ENCODE measurements around the gene OR13C8. TPM values are rescaled to one million over a fixed set of nuclear protein-coding genes. Genes with fewer than 3 reads are reported as not detected.

Gene OR13C8
- total and polyA plus RNA-seq, 2 of the 8 experiments (the other 6 are each of a cell fraction or from before 2014, with no cell fraction given): not detected

GRCh38 chr9:104606152-104606551, 37.2 kb downstream of the OR13C8 start:
- no peak for FAIRE-seq
- WGBS, 2 experiments (ENCODE audit: extremely low coverage in 1 of 2, insufficient coverage in 1 of 2, insufficient read length in 1 of 2, insufficient replicate concordance in 2 of 2, low coverage in 1 of 2, low lambda C conversion rate in 2 of 2, missing lambda C conversion rate in 1 of 2): 96% methylated on average over 2 of the region's 2 CpGs; no CpG with 5 or more reads in 1 of the 2 experiments

More at GRCh38 chr9:104606152-104606551, 37.2 kb downstream of the OR13C8 start:
- H4K20me1 ChIP-seq (replicated peaks in 1 of 2; ENCODE audit: control insufficient read depth in 1 of 2, insufficient read depth in 2 of 2, low read length in 2 of 2): no peaks in the 10 kb centered on the region
- H3K9ac ChIP-seq (replicated peaks in 1 of 4; ENCODE audit: extremely low read depth in 1 of 4, low read depth in 3 of 4, low read length in 3 of 4): no peak overlapping the region
- no peaks in the 10 kb centered on the region for H3K79me2 ChIP-seq (ENCODE audit: control insufficient read depth in 1 of 2, insufficient read depth in 2 of 2, low read length in 2 of 2)
- H2BK20ac ChIP-seq (ENCODE audit: low read length): no peak overlapping the region
- H3K18ac ChIP-seq (ENCODE audit: extremely low read depth, low read length): no peak overlapping the region
- H3K27ac ChIP-seq (ENCODE audit: low read depth, low read length): no peak overlapping the region
- H3K23ac ChIP-seq (ENCODE audit: insufficient read length): no peak overlapping the region
- no peak for TF ChIP-seq HDAC2 (IDR thresholded peaks at IDR 0.05; ENCODE audit: borderline replicate concordance in 1 of 2, low read depth in 2 of 2, low read length in 2 of 2)
- no peak for TF ChIP-seq GTF2F1 (IDR thresholded peaks at IDR 0.05; ENCODE audit: borderline replicate concordance, low read depth, low read length)
- no peak for TF ChIP-seq HDAC6 (IDR thresholded peaks at IDR 0.05; ENCODE audit: low read depth, low read length)
- no peak for TF ChIP-seq JUND (IDR thresholded peaks at IDR 0.05; ENCODE audit: low read length)
- H2AK5ac ChIP-seq (ENCODE audit: low read depth, low read length): no peak overlapping the region
- H3K23me2 ChIP-seq (ENCODE audit: low read depth, low read length): no peaks in the 10 kb centered on the region
- H3K36me3 ChIP-seq (ENCODE audit: control insufficient read depth in 2 of 4, insufficient read depth in 4 of 4, low read length in 3 of 4): no peaks in the 10 kb centered on the region
- H3K14ac ChIP-seq (ENCODE audit: insufficient read length): no peak overlapping the region
- H3K4me2 ChIP-seq (ENCODE audit: insufficient read depth in 1 of 2, low read depth in 2 of 2, low read length in 2 of 2): no peak overlapping the region
- ChIA-PET POLR2A (ENCODE audit: partially characterized antibody) (no interaction called here), CTCF (ENCODE audit: partially characterized antibody) (interaction anchor here (0.7 kb wide), 1 partner anchor 18 kb away, joined by 3 read pairs; no protein-coding TSS in a partner anchor)
- no peak overlapping the region for H2BK120ac ChIP-seq (replicated peaks; ENCODE audit: low read depth, low read length)
- H3K4me3 ChIP-seq (ENCODE audit: extremely low read depth in 1 of 4, insufficient read depth in 2 of 4, low read depth in 3 of 4, low read length in 4 of 4): no peak overlapping the region
- H2BK12ac ChIP-seq (ENCODE audit: low read depth, low read length): no peak overlapping the region
- no peak overlapping the region for H2BK5ac ChIP-seq (ENCODE audit: low read depth, low read length)
- no peaks in the 10 kb centered on the region for H3K9me3 ChIP-seq (ENCODE audit: insufficient read depth in 2 of 2, low read depth in 1 of 2, low read length in 1 of 2)
- no peaks in the 10 kb centered on the region for H3K79me1 ChIP-seq (ENCODE audit: low read depth, low read length)
- H3K56ac ChIP-seq (replicated peaks; ENCODE audit: insufficient read length, low read depth, low read length): no peak overlapping the region
- H2BK15ac ChIP-seq (ENCODE audit: low read length): no peak overlapping the region
- H2AFZ ChIP-seq (ENCODE audit: low read length): no peak overlapping the region
- H4K91ac ChIP-seq (replicated peaks; ENCODE audit: insufficient read length, low read length): no peak overlapping the region
- no peaks in the 10 kb centered on the region for H3K27me3 ChIP-seq (replicated peaks in 1 of 4; ENCODE audit: control insufficient read depth in 3 of 4, extremely low read depth in 1 of 4, insufficient read depth in 3 of 4, low read length in 3 of 4)
- H3K4me1 ChIP-seq (replicated peaks in 1 of 4; ENCODE audit: control insufficient read depth in 3 of 4, insufficient read depth in 4 of 4, low read length in 3 of 4): no peaks in the 10 kb centered on the region
- H3K4ac ChIP-seq (replicated peaks; ENCODE audit: insufficient read length, low read depth, low read length): no peak overlapping the region
- no peak overlapping the region for H4K8ac ChIP-seq (ENCODE audit: extremely low read depth, insufficient read depth, low read length)
- no peak overlapping the region for H4K5ac ChIP-seq (ENCODE audit: insufficient read length, low read depth, low read length)
- no peak for DNase-seq (ENCODE audit: low read depth in 1 of 2, low spot score in 2 of 2)
